GM19043 (cell line): ENCODE data around the gene SLC9A3.
"Not testable (repeated sequence)": the region's sequence is repeated elsewhere in the genome, so short reads cannot be mapped to it uniquely, and the experiment has no call there.

ENCODE experiments used
- ATAC-seq: cut with Tn5 transposase; IDR thresholded peaks from one replicate; pipeline ENCODE4 v1.9.1; 2021; ENCODE audit warnings: low read depth; ENCODE audit not compliant: unreplicated experiment

Gene SLC9A3

DNA sequence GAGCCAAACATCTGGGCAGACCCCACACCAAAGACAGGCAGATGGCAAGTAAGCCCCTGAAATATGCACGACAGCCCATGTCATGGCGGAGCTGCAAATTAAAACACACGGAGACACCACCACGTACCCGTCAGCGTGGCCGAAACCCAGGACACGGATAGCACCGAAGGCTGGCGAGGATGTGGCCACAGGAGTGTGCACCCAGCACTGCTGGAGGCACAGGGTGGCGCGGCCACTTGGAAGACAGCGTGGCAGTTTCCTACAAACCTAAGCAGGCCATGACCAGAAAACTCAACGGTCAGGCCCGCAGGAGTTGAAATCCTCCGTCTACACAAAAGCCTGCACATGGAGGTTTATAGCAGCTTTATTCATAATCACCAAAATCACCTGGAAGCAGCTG lies 12.8 kb downstream of the SLC9A3 start:
- no peak for ATAC-seq

GRCh38 chr5:510521-510920 lies 13.7 kb downstream of the SLC9A3 start:
- no peak for ATAC-seq

- ATAC-seq, result no peak
Observed at GRCh38 chr5:509611-510185, 14.6 kb downstream of the SLC9A3 start.

GRCh38 chr5:507986-508575 lies 16.2 kb downstream of the SLC9A3 start:
- ATAC-seq, result not testable (repeated sequence)

DNA sequence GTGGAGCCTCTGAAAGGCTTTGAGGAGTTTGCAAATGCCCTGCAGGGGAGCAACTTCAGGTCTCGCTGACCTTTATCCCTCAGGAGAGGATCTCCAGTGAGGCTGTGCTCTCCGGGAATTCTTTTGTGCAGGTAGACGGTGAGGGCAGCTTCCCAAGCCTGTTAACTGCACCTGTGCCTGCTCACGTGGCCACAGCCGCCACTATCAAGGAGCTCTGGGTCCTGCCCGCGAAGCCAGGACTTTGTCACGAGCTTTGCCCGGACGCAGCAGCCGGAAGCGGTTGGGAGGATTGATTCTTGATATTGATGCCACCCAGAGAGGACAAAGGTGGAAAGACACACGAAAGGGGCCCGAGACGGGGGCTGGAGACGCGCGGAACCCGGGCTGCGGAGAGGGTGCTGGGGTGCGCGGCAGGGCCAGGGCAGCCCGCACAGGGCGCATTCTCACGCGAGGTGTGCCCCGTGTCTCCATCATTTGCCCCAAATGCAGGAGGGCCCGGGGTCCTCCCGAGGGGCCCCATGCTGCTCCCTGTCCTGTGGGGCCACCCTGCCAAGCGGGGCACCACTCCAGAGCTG lies 18.2 kb downstream of the SLC9A3 start:
- ATAC-seq, result no peak

DNA sequence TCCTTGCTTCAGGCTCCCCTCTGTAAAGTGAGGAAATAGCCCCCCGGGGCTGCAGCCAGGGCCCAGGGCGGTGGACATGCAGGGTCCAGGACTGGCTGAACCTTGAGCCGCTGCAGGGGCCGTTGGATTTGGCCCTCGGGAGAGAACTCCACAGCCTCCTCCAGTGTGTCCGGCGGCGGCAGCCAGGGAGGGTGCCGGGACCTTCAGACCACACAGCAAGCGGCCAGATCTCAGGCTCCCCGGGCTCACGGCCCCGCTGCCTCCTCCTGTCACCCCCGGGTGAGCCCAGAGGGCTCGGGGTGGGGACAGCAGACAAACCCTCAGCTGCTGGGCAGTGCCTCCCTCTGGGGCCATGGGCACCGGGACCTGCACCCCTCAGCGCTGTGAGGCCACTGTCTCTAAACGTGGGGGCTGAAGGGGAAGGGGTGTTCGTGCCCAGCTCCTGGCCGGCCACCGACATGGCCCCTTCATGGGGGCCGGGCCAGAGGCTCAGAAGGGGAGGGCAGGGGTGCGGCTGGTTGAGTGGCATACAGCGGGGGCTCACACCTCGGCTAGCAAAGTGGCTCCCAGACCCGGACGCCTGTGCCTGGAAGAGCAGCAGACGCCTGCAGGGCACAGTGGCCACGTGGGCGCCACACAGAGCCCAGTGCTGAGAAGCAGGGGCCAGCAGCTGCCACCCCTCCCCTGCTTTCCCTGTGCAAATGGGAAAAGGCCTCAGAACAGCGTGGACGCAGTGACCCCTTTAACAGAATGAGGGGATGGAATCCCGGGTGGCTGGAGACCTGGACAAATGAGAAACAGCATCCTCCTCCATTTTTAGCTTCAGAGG lies 19.7 kb downstream of the SLC9A3 start:
- ATAC-seq, result no peak

GRCh38 chr5:502325-503079 lies 21.7 kb downstream of the SLC9A3 start:
- ATAC-seq, result no peak

GRCh38 chr5:501831-502184 lies 22.4 kb downstream of the SLC9A3 start:
- no peak for ATAC-seq

- ATAC-seq, result no peak
Observed at GRCh38 chr5:501105-501830, 23.0 kb downstream of the SLC9A3 start.

DNA sequence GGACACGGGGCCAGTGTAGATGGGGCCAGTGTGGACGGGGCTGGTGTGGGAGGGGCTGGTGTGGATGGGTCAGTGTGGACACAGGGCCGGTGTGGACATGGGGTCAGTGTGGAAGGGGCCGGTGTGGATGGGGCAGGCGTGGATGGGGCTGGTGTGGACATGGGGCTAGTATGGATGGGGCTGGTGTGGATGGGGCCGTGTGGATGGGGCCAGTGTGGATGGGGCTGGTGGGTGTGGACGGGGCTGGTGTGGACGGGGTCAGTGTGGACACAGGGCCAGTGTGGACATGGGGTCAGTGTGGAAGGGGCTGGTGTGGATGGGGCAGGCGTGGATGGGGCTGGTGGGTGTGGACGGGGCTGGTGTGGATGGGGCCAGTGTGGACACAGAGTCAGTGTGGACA lies 23.8 kb downstream of the SLC9A3 start:
- no peak for ATAC-seq

GRCh38 chr5:499233-500209 lies 24.7 kb downstream of the SLC9A3 start:
- no peak for ATAC-seq

DNA sequence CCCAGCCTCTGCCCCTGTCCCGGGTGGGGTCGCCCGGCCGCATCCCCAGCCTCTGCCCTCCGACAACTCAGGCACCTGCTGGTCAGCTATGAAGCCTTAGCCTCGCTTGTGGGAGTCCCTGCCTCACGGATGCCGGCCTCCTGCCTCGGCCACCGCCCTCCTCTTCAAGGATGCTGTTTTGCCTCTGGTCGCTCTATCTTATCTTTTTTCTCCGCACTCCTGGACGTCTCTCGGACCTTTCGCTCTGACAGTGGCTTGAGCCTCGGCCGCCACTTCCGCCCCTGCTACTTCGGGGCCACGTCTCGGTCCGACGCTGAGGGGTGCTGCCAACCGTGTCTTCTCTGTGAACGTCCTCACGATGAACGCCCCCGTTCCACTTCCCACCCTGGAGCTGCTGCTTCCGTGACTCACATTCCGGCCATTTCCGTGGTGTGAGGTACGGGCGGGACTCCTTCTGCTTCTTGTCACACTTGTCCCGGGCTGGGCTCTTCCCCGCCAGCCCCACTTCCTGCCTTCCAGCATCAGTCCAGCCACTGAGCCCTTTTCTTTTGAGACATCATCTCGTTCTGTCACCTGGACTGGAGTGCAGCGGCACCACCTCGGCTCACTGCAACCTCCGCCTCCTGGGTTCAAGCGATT lies 26.3 kb downstream of the SLC9A3 start:
- no peak for ATAC-seq

GRCh38 chr5:497090-497700 lies 27.1 kb downstream of the SLC9A3 start:
- no peak for ATAC-seq

GRCh38 chr5:496028-496427 lies 28.2 kb downstream of the SLC9A3 start:
- ATAC-seq, result no peak

DNA sequence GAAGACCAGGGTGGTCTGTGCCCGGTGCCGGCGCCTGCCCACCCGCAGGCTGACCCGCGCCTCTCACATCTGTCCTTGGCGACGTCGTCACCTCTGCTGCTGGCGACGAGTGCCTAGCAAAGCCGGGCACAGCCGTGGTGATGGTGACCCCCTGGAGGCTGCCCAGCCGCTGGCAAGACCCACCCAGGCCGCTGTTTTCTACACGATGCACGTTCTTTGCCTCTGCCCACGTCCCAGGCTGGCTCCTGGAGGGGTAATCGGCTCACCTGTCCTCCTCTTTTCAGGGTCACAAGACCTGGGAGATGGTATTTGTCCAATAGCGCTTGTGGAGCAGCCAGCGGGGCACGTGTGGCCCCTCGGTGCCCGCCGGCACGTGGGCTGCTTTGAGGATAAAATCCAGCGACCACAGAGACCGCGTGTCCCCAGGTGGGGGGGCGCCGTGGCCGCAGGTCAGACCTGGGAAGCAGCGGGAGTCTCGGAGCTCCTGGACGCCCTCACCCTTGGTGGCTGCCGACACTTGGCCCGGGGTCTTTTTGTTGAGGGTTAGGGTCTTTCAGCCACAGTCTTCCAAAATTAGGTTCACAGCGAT lies 29.5 kb downstream of the SLC9A3 start:
- ATAC-seq, result no peak

DNA sequence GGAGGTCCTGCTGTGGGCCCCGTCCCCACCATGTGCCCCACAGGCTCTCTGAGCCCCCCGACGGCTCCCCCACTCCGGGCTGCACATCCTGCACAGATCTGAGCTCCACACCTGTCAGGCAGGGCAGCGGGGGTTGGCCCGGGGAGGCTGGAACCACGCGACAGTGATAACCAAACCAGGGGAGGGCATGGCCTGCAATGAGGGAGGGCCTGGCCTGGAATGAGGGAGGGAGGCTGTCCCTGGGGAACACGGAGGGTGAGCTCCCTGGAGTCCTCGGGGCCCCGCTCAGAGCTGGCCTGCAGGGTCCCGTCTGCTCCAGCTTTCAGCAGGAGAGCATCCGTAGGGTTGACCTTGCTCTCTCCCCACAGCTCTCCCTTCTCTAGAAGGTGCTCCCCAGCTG lies 30.5 kb downstream of the SLC9A3 start:
- no peak for ATAC-seq

DNA sequence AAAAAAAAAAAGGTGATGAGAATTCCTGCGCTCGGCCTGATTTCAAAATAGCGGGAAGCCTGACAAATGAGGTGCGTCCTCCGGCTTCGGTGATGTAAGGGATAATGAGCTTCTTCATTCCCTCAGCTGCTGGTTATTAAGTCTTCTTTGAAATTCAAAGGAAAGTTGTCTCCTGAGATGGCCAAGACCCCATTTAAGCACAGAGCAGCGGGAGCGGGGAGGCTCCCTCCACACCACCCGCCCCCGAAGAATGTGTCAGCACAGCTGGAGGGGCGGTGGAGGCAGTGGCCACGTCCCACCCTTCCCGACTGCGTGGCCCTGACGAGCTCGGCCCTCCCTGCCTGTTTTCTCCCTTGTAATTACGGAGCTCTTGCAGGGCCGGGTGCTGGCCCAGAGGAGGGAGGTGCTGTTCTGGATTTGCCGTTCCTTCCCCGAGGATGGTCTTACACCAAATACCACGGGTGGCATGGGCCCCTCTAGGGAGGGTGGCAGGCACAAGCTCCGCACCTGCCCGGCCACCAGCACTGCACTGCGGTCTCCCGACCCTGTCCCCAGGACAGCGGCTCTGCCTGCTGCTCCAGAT lies 31.0 kb downstream of the SLC9A3 start:
- ATAC-seq, result no peak
